Mucosa of gallbladder (tissue), 1 donor: ENCODE measurements around the gene LRRC8E. TPM values are rescaled to one million over a fixed set of nuclear protein-coding genes. Genes with fewer than 3 reads are reported as not detected.

Source experiments
- DNase-seq: peaks from one replicate; pipeline ENCODE4 v3.0.0-alpha.2; 2020; ENCODE audit warnings: low spot score
- total RNA-seq: library from RNA; stranded (reverse); gene quantifications from one replicate; pipeline ENCODE4 v1.2.1, GENCODE V29; 2021
- donor health status: DM: no; HTN: no; CAD: no.

LRRC8E gene
- total RNA-seq, 1 donor from 2014 or later: 4.1 TPM

DNA sequence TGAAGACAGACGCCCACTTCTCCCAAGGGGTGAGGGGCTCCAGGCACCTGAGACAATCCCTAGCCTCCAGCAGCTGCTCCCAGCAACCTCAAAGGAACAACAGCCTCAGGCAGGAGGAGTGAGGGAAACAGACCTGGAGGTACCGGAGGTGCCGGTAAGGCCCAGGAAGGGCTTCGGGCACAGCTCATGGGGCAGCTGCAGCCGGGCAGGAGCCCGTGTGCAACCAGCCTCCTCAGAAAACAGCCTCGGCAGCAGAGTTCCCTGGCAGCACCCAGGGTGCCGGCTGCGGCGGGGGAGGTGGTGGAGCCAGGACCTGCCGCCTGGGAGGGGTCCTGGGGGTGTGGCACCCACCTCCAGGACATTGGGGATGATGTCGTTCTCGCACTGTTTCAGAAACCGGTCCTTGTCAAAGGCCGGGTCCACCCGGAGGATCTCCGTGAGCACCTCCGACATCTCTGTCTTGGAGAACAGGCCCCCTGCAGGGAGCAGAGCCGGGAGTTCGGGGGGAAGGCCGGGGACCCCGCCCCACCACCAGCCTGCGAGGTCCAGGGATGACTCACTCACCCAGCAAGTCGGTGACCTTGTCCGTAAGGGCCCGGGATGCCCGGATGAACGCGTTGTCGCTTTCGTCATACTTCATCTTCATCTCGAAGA is 44.1 kb downstream of the LRRC8E start:
- DNase-seq: no peak

DNA sequence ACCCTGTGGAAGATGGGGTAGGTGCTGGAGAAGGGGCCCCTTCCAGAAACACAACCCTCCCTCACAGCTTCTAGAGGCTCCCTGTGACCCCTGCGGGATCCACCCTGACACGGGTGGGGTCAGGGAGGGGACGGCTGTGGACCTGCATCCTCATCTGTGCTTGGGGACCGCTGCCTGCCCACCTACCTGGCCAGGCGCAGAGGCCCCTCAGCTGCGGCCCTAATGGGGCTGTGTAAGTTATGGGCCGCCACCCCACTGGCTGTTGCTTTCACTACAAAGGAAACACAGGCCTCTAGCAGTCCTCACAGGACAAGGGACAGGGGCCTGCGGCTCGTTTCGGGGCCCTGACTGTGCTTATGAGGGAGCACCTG is 44.6 kb downstream of the LRRC8E start:
- no peak for DNase-seq

GRCh38 chr19:7933411-7933810 is 45.1 kb downstream of the LRRC8E start:
- DNase-seq: no peak

DNA sequence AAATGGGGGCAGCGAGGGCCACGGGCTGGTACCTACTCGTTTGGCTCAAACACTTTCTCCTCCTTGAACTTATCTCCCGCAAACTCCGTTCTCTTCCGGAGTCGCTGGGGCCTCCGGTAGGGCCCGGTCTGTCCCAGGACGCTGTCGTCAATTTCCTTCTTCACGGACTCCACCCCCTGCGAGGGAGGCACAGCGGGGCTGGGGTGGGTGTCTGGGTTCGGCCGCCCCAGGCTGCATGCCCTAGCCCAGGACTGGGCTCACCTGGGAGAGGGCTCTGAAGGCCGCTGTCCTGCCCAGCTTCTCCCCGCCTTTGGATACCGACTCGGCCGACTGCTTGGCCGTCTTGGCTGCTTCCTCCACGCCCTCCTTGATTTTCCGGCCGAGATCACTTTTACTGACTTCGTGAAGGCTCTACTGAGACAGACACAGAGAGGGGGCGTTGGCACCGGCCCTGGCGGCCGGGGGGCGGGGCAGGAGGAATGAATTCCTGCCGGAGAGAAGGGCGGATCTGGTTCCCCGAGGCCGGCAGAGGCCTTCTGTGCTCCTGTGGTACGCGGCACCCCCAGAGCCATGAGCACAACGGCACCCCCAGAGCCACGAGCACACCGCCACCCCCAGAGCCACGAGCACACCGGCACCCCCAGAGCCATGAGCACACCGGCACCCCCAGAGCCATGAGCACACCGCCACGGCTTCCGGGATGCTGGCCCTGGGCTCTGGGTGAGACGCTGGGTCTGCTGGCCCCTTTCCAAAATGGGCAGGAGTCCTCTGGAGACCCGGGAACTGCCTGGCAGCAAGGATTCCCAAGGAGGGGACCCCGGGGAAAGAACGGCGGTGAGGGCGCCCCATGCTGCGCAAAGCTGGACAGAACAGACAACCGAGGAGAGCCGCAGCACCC is 45.8 kb downstream of the LRRC8E start:
- DNase-seq: no peak

DNA sequence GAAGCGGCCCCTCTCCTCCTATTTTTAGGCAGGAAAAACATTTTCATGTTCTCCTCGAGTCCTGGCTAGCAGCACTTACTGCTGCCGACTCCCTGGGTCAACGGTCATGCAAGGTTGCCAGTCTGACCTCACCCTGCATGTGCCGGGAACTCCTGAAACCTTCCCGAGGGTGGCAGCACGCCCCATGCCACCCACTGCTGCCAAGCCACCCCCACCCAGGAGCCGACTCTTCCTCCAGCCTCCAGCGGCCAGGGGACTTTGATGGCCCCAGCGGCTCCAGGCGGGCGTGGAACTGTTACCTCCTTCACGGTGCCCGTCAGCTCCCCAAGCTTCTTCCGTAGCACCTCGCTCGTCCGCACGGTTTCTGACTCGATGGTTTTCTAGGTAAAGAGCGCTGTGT is 46.5 kb downstream of the LRRC8E start:
- no peak for DNase-seq

- DNase-seq: no peak
Observed at GRCh38 chr19:7940841-7941240, 52.5 kb downstream of the LRRC8E start.

- DNase-seq: no peak
Observed at GRCh38 chr19:7941895-7942596, 53.7 kb downstream of the LRRC8E start.

GRCh38 chr19:7942981-7943443 is 54.7 kb downstream of the LRRC8E start:
- DNase-seq: no peak

- peak; percentile 99 for DNase-seq
Observed at GRCh38 chr19:7943444-7944176, 55.3 kb downstream of the LRRC8E start, which contains the start of gene TIMM44. TSS of gene TIMM44 (minus strand) at chr19:7943666. CDS start at chr19:7943651, 15 bp downstream.

- peak; percentile 91 for DNase-seq
Observed at GRCh38 chr19:7944177-7944761, 56.0 kb downstream of the LRRC8E start.

DNA sequence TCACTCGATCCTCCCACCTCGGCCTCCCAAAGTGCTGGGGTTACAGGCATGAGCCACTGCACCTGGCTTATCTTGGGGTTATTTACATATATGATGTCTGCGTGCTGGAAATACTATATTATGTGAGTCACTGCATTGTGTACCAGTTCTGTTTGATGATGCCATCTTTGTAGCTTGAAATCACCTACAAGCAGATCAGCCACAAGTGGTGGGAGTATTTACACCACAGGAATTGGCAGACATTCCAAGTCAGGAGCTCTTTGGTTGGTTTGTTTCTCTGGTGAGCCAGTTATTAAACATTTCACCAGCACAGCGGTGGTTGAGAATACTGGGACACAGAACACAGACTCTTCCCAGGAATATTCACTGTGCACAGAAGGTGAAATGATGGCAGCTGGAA is 59.6 kb downstream of the LRRC8E start:
- no peak for DNase-seq

Other genes with a start within 250 kb of the LRRC8E start
- not detected for gene RETN, start 219.5 kb upstream of the LRRC8E start, total RNA-seq
- 0.14 TPM for gene MCEMP1, start 211.4 kb upstream of the LRRC8E start, total RNA-seq
- gene TRAPPC5, start 207.7 kb upstream of the LRRC8E start, total RNA-seq: 115 TPM
- gene FCER2, start 186.4 kb upstream of the LRRC8E start, total RNA-seq: 0.86 TPM
- 0.83 TPM for gene CLEC4G, start 156.4 kb upstream of the LRRC8E start, total RNA-seq
- 7.5 TPM for gene CD209, start 141.0 kb upstream of the LRRC8E start, total RNA-seq
- gene CLEC4M, start 125.3 kb upstream of the LRRC8E start, total RNA-seq: not detected
- 23.4 TPM for gene EVI5L, start 58.3 kb upstream of the LRRC8E start, total RNA-seq
- gene PRR36, start 14.1 kb upstream of the LRRC8E start, total RNA-seq: 1.6 TPM
- 39.1 TPM for gene MAP2K7, start 15.4 kb downstream of the LRRC8E start, total RNA-seq
- gene TGFBR3L, start 26.3 kb downstream of the LRRC8E start, total RNA-seq: 0.52 TPM
- gene SNAPC2, start 31.8 kb downstream of the LRRC8E start, total RNA-seq: 18.7 TPM
- 5.9 TPM for gene CTXN1, start 37.6 kb downstream of the LRRC8E start, total RNA-seq
- 46.2 TPM for gene TIMM44, start 55.2 kb downstream of the LRRC8E start, total RNA-seq
- gene ELAVL1, start 117.1 kb downstream of the LRRC8E start, total RNA-seq: 68.9 TPM
- not detected for gene CCL25, start 164.2 kb downstream of the LRRC8E start, total RNA-seq